Thoracic aorta (tissue), 2 donors: ENCODE results near the gene CUX1. TPM values are rescaled to one million over a fixed set of nuclear protein-coding genes. Genes with fewer than 3 reads are reported as not detected.

Experiments used
- ATAC-seq: fragments of 150-250 bp; one replicate; pipeline ENCODE4 v1.8.0; 2017; ENCODE audit warnings: low read depth; ENCODE audit not compliant: insufficient number of reproducible peaks, low FRiP score
- DNase-seq: peaks from one replicate; pipeline ENCODE4 v3.0.0-alpha.2; 2020; ENCODE audit warnings: low spot score
- H3K27ac ChIP-seq, 2 donors: fragments of 200-600 bp; sonication (generic); 1 replicate in 1 of 2; 2 replicates in 1 of 2; pipeline ENCODE4 v1.5.1; 2016; ENCODE audit warnings: mild to moderate bottlenecking in 2 of 2, moderate library complexity in 2 of 2
- H3K27me3 ChIP-seq: fragments of 200-600 bp; sonication (generic); replicated peaks from 2 replicates; pipeline ENCODE4 v1.6.0; 2016; ENCODE audit warnings: mild to moderate bottlenecking; ENCODE audit not compliant: insufficient read depth
- H3K36me3 ChIP-seq: fragments of 200-600 bp; sonication (generic); one replicate; pipeline ENCODE4 v1.5.1; 2016
- H3K4me1 ChIP-seq, 2 donors: fragments of 200-600 bp; sonication (generic); 1 replicate in 1 of 2; 2 replicates in 1 of 2; pipeline versions ENCODE4 v1.5.1 to v1.6.0; 2016; ENCODE audit warnings: low read depth in 2 of 2, mild to moderate bottlenecking in 1 of 2; ENCODE audit not compliant: control insufficient read depth in 1 of 2
- H3K4me3 ChIP-seq: fragments of 200-600 bp; sonication (generic); 2 replicates; pipeline ENCODE4 v1.5.1; 2016; ENCODE audit warnings: mild to moderate bottlenecking
- H3K9me3 ChIP-seq: fragments of 200-600 bp; sonication (generic); 2 replicates; pipeline ENCODE4 v1.5.1; 2016
- CTCF ChIP-seq: fragments of 200-600 bp; sonication (generic); IDR thresholded peaks from one replicate; pipeline ENCODE4 v1.5.1; 2019; ENCODE audit warnings: antibody characterized with exemption
- total RNA-seq, 2 donors: library from RNA; depleted of rRNA; stranded (reverse); fragments of >200 nt; gene quantifications; one replicate each; pipeline versions ENCODE4 v1.1.0 to v1.2.3, GENCODE V29; 2016

The CUX1 gene
- total RNA-seq, 2 donors from 2014 or later: 85.0 to 179 TPM

- H3K4me1 ChIP-seq: no peaks in the 10 kb centered on the region
- H3K36me3 ChIP-seq: peaks cover 5% of the 10 kb centered on the region
- ATAC-seq (no peak), DNase-seq (no peak)
- no peak for TF ChIP-seq CTCF
- no peaks in the 10 kb centered on the region for H3K27me3 ChIP-seq
- no peak overlapping the region for H3K27ac ChIP-seq
- no peaks in the 10 kb centered on the region for H3K9me3 ChIP-seq
- no peak overlapping the region for H3K4me3 ChIP-seq
Observed at GRCh38 chr7:102253066-102253972, 435.9 kb downstream of the CUX1 start.

GRCh38 chr7:102253973-102254370 lies 436.5 kb downstream of the CUX1 start:
- ATAC-seq (no peak), DNase-seq (no peak)
- no peak for TF ChIP-seq CTCF
- no peak overlapping the region for H3K4me3 ChIP-seq
- H3K36me3 ChIP-seq: peaks cover 5% of the 10 kb centered on the region
- no peak overlapping the region for H3K27ac ChIP-seq
- H3K4me1 ChIP-seq: no peaks in the 10 kb centered on the region
- no peaks in the 10 kb centered on the region for H3K9me3 ChIP-seq
- no peaks in the 10 kb centered on the region for H3K27me3 ChIP-seq

DNA sequence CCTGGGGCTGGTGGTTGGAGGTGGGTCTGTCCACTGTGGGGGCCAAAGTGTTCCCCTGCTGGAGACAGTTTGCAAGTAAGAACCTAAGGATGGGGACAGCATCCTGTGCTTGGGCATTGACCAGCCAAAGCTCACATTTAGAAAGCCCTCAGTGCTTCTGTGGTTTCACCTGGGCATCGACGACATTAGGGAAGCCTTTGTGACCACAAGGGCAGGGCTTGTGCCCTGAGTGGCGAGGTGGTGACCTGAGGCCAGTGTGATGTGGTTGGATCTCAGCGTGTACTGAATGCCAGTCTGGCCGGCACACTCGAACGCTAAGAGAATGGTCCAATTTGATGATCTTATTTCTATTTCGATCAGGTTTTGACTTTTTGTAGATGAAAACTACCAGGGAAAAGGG lies 437.1 kb downstream of the CUX1 start:
- no peak for TF ChIP-seq CTCF

GRCh38 chr7:102255501-102255900 lies 438.1 kb downstream of the CUX1 start:
- no peak overlapping the region for H3K27ac ChIP-seq
- no peaks in the 10 kb centered on the region for H3K9me3 ChIP-seq
- no peak for ATAC-seq
- DNase-seq: no peak
- no peaks in the 10 kb centered on the region for H3K27me3 ChIP-seq
- no peaks in the 10 kb centered on the region for H3K4me1 ChIP-seq
- H3K36me3 ChIP-seq: no peaks in the 10 kb centered on the region
- no peak for TF ChIP-seq CTCF
- no peak overlapping the region for H3K4me3 ChIP-seq

More for the DNA sequence above, 437.1 kb downstream of the CUX1 start:
- ATAC-seq: no peak
- no peaks in the 10 kb centered on the region for H3K4me1 ChIP-seq
- peaks cover under 1% of the 10 kb centered on the region for H3K36me3 ChIP-seq
- no peak overlapping the region for H3K4me3 ChIP-seq
- H3K9me3 ChIP-seq: no peaks in the 10 kb centered on the region
- no peak for DNase-seq
- no peak overlapping the region for H3K27ac ChIP-seq
- no peaks in the 10 kb centered on the region for H3K27me3 ChIP-seq

DNA sequence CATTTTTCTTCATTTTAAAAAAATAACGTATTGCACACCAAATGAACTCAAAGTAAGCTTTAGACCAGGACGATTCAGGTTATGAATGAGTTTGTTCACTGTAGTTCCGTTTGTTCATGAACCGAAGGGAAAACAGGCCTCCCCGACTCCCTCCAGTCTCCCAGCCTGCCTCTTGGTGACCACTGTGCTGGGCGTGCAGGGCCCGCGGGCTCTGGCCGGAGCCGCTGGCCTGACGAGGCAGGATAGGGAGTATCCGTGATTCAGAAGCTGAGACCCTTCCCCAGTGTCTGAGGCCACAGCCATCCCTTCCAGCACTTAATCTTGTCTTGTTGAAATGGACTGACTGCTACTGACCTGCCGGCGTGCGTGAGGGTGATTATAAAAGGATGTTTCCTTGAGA lies 438.5 kb downstream of the CUX1 start:
- ATAC-seq (no peak), DNase-seq (no peak)
- Histone ChIP-seq H3K36me3 (no peaks in the 10 kb centered on the region), H3K27me3 (no peaks in the 10 kb centered on the region), H3K9me3 (no peaks in the 10 kb centered on the region), H3K4me1 (no peaks in the 10 kb centered on the region), H3K27ac (no peak overlapping the region), H3K4me3 (no peak overlapping the region)
- no peak for TF ChIP-seq CTCF
